Endothelial cell of umbilical vein (primary cell): ENCODE data around the gene ATP12A.

Experiments
- CTCF ChIP-seq, 2 donors: IDR thresholded peaks; 1 replicate in 1 of 2; 2 replicates in 1 of 2; pipeline ENCODE4 v1.5.1; 2011; ENCODE audit warnings: low read length in 2 of 2, mild to moderate bottlenecking in 2 of 2, moderate library complexity in 2 of 2, control low read depth in 1 of 2, inconsistent platforms in 1 of 2, low read depth in 1 of 2; ENCODE audit not compliant: insufficient read depth in 1 of 2; ENCODE audit errors: extremely low read depth in 1 of 2
- EZH2 ChIP-seq: IDR thresholded peaks from 2 replicates; pipeline ENCODE4 v1.6.1; 2012; ENCODE audit warnings: borderline replicate concordance, low read depth, mild to moderate bottlenecking, moderate library complexity, low read length, inconsistent platforms; ENCODE audit not compliant: severe bottlenecking
- FOS ChIP-seq: IDR thresholded peaks from 2 replicates; pipeline ENCODE4 v1.6.1; 2011; ENCODE audit warnings: mild to moderate bottlenecking, low read length, moderate library complexity, borderline replicate concordance; ENCODE audit not compliant: insufficient read depth
- GATA2 ChIP-seq: IDR thresholded peaks from 2 replicates; pipeline ENCODE4 v1.7.0; 2011; ENCODE audit warnings: low read depth, mild to moderate bottlenecking, moderate library complexity, mixed read lengths, low read length; ENCODE audit not compliant: insufficient read length, insufficient read depth
- JUN ChIP-seq: IDR thresholded peaks from 2 replicates; pipeline ENCODE4 v1.6.1; 2011; ENCODE audit warnings: borderline replicate concordance, low read depth; ENCODE audit not compliant: insufficient read length, insufficient read depth
- MAX ChIP-seq: IDR thresholded peaks from 2 replicates; pipeline ENCODE4 v1.6.1; 2011; ENCODE audit not compliant: insufficient read depth, insufficient read length
- MYC ChIP-seq: IDR thresholded peaks from one replicate; pipeline ENCODE4 v1.6.1; 2011; ENCODE audit warnings: mild to moderate bottlenecking, low read depth, low read length
- POLR2A ChIP-seq: IDR thresholded peaks from 2 replicates; pipeline ENCODE4 v1.6.1; 2012; ENCODE audit warnings: low read depth, mild to moderate bottlenecking, control low read depth, low read length
- POLR2AphosphoS5 ChIP-seq: IDR thresholded peaks from 2 replicates; pipeline ENCODE4 v1.6.1; 2012; ENCODE audit warnings: low read depth, mild to moderate bottlenecking, control low read depth, low read length, moderate library complexity; ENCODE audit not compliant: insufficient read depth

GRCh38 chr13:24683351-24683750 is 3.1 kb downstream of the ATP12A start:
- TF ChIP-seq POLR2AphosphoS5 (no peak), CTCF (IDR thresholded peaks at IDR 0.05; ENCODE audit: extremely low read depth in 1 of 2, insufficient read depth in 1 of 2, low read depth in 1 of 2, low read length in 2 of 2) (no peak), JUN (no peak), EZH2 (no peak), MAX (no peak), FOS (no peak), POLR2A (no peak), MYC (no peak), GATA2 (no peak)
